Glomerular endothelial cell (primary cell): ENCODE data around the gene UGT1A6. TPM values are rescaled to one million over a fixed set of nuclear protein-coding genes. Genes with fewer than 3 reads are reported as not detected.
"Not testable (repeated sequence)": the region's sequence is repeated elsewhere in the genome, so short reads cannot be mapped to it uniquely, and the experiment has no call there.

Experiments
- DNase-seq: peaks from one replicate; pipeline ENCODE4 v3.0.0-alpha.2; 2011; ENCODE audit warnings: low read depth, low spot score; ENCODE audit errors: extremely low read depth
- total RNA-seq: library from RNA; depleted of rRNA; stranded (reverse); fragments of >200 nt; gene quantifications from 2 replicates; pipeline ENCODE4 v1.2.3, GENCODE V29; 2015

Gene UGT1A6
- total RNA-seq, 1 donor from 2014 or later, result not detected

DNA sequence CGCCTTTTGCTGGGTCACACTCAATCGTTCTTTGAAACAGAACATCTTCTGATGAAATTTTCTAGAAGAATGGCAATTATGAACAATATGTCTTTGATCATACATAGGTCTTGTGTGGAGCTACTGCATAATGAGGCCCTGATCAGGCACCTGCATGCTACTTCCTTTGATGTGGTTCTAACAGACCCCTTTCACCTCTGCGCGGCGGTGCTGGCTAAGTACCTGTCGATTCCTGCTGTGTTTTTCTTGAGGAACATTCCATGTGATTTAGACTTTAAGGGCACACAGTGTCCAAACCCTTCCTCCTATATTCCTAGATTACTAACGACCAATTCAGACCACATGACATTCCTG lies 20.5 kb downstream of the UGT1A6 start:
- DNase-seq, result no peak

DNA sequence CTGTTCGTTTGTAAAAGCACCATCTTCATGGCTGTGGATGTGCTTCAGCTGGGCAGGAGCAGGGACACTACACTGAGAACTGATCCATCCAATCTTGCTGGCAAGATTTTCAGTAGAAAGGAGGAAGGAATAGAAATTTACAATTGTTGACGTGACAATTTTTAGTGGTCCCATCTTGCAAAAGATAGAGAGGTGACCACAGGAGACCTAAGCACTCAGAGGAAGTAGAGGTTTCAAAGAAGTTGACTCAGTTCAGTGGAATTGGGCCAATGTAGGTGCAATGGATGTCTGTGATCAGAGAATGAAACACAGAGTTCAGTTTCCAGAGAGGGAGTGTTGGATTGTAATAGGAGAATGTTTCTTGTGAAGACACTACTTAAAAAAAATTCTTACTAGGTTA lies 21.4 kb downstream of the UGT1A6 start:
- DNase-seq, result no peak

DNA sequence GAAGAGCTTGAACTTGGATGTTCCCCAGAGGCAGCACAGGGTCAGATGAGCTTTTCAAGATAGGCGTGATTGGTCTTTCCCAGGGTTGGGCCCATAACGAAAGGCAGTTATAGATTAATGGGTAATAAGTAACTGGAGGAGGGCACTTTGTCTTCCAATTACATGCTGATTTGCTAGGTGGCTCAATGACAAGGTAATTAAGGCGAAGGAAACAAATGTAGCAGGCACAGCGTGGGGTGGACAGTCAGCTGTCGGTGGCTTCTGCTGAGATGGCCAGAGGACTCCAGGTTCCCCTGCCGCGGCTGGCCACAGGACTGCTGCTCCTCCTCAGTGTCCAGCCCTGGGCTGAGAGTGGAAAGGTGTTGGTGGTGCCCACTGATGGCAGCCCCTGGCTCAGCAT lies 25.9 kb downstream of the UGT1A6 start, which contains the start of gene UGT1A4:
Gene UGT1A4, plus strand, starts transcription at position 185 of the 400 bp plus-strand sequence. Its CDS starts 85 bp downstream, at position 270.
- DNase-seq, result no peak

- DNase-seq, result no peak
Observed at GRCh38 chr2:233728723-233729301, 36.1 kb downstream of the UGT1A6 start, which contains the start of gene UGT1A3. Gene UGT1A3 (plus strand): TSS chr2:233729042. CDS start chr2:233729127, 85 bp downstream.

DNA sequence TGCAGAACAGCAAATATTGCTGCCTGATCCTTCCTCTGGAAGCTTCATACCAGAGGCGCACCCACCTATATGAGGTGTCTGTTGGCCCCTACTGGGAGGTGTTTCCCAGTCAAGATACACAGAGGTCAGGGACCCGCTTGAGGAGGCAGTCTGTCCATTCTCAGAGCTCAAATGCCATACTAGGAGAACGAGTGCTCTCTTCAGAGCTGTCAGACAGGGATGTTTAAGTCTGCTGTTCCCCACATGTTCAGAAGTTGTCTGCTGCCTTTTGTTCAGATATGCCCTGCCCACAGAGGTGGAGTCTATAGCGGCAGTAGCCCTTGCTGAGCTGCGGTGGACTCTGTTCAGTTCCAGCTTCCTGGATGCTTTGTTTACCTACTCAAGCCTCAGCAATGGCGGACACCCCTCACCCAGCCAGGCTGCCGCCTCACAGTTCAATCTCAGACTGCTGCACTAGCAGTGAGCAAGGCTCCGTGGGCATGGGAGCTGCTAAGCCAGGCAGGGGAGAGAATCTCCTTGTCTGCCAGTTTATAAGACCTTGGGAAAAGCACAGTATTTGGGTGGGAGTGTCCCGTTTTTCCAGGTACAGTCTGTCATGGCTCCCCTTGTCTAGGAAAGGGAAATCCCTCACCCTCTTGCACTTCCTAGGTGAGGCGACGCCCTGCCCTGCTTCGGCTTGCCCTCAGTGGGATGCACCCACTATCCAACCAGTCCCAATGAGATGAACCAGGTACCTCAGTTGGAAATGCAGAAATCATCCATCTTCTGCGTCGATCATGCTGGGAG lies 44.4 kb downstream of the UGT1A6 start:
- not testable (repeated sequence) for DNase-seq

DNA sequence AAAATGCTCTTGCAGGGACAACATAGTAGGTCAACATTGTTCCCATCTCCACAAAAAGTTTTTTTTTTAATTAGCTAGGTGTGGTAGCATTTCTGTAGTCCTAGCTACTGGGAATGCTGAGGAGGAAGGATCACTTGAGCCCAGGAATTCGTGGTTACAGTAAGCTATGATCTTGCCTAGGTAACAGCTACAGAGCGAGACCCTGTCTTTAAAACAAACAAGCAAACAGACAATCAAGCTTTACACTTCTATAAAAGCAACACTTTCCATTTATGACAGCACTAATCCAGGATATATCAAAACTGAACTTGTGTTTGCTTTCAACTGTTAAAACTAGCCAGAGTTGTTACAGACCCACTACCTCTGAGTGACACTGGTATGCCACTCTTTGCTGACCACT lies 48.2 kb downstream of the UGT1A6 start:
- no peak for DNase-seq

GRCh38 chr2:233743464-233744259 lies 51.0 kb downstream of the UGT1A6 start:
- DNase-seq, result no peak

GRCh38 chr2:233745073-233745755 lies 52.5 kb downstream of the UGT1A6 start:
- DNase-seq, result no peak

DNA sequence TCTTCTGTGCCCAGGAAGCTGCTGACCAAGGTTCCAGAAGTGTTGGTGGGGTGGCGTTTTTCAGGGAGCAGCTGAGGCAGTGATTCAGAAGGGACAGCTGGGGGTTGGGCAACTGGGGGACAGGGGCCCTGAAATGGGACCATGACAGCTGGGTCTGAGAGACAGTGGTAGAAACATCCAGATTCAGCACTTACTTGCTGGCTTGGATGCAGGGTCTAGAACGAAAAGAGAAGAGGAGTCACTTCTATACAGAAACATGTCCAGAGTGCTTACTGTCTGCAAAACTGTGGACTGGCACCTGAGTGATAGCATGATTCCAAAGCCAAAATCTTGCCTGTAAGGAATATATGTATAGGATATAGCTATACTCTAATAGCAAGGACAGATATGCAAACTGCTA lies 53.1 kb downstream of the UGT1A6 start:
- DNase-seq, result not testable (repeated sequence)

DNA sequence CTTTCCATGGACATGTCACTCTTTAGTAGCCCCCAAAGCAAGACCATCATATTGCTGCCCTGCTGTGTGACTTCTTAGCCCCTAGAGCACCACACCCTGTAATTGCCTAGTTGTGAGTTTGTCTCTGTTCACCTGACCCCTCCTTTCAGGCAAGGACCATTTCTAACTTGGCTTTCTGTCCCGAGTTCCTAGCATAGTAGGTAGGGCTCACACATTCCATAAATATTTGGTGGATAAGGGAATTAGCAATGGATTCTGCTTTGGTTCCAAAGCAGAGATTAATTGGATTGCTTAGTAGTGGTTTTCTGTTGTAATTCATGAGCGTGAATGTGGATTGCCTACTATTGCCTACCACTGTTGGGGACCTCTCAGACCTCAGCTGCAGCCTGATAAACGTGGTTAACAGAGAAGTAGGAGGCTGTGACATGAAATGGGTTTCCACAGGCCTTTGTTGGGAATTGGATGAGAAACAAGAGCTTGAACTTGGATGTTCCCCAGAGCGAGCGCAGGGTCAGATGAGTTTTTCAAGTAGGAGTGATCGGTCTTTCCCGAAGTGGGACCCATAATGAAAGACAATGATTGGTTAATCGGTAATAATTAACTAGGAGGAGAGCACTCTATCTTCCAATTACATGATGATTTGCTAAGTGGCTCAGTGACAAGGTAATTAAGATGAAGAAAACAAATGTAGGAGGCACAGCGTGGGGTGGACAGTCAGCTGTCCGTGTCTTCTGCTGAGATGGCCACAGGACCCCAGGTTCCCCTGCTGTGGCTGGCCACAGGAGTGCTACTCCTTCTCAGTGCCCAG lies 54.0 kb downstream of the UGT1A6 start:
- DNase-seq, result no peak

- no peak for DNase-seq
Observed at GRCh38 chr2:233747283-233747544, 54.5 kb downstream of the UGT1A6 start.

- not testable (repeated sequence) for DNase-seq
Observed at GRCh38 chr2:233750689-233751088, 58.0 kb downstream of the UGT1A6 start.

DNA sequence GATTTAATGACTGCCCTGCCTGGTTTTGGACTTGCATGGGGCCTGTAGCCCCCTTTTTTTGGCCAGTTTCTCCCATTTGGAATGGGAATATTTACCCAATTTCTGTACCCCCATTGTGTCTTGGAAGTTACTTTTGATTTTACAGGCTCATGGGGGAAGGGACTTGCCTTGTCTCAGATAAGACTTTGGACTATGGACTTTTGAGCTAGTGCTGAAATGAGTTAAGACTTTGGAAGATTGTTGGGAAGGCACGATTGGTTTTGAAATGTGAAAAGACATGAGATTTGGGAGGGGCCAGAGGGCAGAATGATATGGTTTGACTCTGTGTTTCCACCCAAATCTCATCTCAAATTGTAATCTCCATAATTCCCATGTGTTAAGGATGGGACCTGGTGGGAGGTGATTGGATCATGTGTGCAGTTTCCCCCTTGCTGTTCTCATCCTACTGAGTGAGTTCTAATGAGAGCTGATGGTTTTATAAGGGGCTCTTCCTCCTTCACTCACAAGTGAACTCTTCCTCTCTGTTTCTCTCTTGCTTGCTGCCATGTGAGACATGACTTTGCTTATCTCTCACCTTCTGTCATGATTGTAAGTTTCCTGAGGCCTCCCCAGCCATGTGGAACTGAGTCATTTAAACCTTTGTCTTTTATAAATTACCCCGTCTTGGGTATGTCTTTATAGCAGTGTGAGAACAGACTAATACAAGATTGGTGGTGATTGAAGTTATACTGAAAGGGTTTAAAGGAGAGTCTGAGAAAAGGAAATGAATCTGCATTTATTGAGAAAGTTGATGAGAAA lies 58.7 kb downstream of the UGT1A6 start:
- not testable (repeated sequence) for DNase-seq

GRCh38 chr2:233754872-233755611 lies 62.4 kb downstream of the UGT1A6 start:
- DNase-seq, result no peak

DNA sequence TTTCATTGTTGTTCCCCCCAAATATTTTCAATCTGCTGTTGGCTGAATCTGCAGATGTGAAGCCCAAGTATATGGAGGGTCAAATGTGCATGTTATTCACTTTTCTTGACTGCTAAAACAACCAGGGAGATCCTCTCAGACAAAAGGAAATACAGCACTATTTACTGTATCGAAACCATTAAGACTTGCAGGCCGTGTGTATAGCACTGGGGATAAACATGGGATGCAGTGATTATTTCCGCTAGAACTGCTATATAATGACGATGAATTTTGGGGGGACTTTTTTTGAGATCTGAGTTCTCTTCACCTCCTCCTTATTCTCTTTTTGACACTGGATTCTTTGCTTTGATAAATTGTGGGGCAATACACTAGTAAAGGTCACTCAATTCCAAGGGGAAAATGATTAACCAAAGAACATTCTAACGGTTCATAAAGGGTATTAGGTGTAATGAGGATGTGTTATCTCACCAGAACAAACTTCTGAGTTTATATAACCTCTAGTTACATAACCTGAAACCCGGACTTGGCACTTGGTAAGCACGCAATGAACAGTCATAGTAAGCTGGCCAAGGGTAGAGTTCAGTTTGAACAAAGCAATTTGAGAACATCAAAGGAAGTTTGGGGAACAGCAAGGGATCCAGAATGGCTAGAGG lies 63.9 kb downstream of the UGT1A6 start:
- DNase-seq, result no peak

GRCh38 chr2:233758141-233758540 lies 65.5 kb downstream of the UGT1A6 start:
- no peak for DNase-seq

DNA sequence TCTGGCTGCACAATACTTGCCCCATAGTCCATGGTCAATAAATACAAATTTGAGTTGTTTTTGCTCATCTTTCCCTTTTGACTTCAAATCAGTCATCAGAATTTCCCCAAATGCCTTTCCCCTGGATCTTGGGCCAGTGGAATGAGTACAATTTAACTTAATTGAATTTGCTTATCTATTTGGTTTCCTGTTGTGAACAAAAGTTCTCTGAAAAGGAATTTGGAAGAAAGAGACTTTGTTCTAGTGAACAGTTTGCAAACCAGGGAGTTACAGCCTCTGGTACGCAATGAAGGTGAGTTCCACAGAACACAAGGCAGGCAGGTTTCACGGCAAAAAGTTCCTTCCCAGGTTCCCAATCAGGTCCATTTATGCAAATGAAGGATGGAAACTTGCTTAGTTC lies 66.2 kb downstream of the UGT1A6 start:
- no peak for DNase-seq

DNA sequence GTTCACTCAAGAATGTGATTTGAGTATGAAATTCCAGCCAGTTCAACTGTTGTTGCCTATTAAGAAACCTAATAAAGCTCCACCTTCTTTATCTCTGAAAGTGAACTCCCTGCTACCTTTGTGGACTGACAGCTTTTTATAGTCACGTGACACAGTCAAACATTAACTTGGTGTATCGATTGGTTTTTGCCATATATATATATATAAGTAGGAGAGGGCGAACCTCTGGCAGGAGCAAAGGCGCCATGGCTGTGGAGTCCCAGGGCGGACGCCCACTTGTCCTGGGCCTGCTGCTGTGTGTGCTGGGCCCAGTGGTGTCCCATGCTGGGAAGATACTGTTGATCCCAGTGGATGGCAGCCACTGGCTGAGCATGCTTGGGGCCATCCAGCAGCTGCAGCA lies 67.4 kb downstream of the UGT1A6 start, which contains the start of gene UGT1A1:
Gene UGT1A1, plus strand, starts transcription at position 228 of the 400 bp plus-strand sequence. Its CDS starts 18 bp downstream, at position 246.
- no peak for DNase-seq
